Body of pancreas (tissue), 4 donors: Measurements from ENCODE around the gene BCKDHB. TPM values are rescaled to one million over a fixed set of nuclear protein-coding genes. Genes with fewer than 3 reads are reported as not detected.

Experiments used
- ATAC-seq: fragments of 150-250 bp; one replicate; pipeline ENCODE4 v1.9.1; 2016
- DNase-seq, 4 donors: peaks; one replicate each; pipeline ENCODE4 v3.0.0-alpha.2; 2019
- H3K27ac ChIP-seq, 4 donors: fragments of 200-600 bp; sonication (generic); 1 replicate in 3 of 4; 2 replicates in 1 of 4; pipeline versions ENCODE4 v1.5.1 to v1.6.1; 2016 to 2019; ENCODE audit warnings: mild to moderate bottlenecking in 1 of 4, mixed read lengths in 1 of 4, moderate library complexity in 1 of 4
- H3K27me3 ChIP-seq, 2 donors: fragments of 200-600 bp; sonication (generic); one replicate each; pipeline ENCODE4 v1.6.0; 2016; ENCODE audit warnings: mild to moderate bottlenecking in 1 of 2
- H3K36me3 ChIP-seq, 2 donors: fragments of 200-600 bp; sonication (generic); replicated peaks in 1 of 2; 2 replicates each; pipeline ENCODE4 v1.5.1; 2016; ENCODE audit warnings: low read depth in 2 of 2; ENCODE audit not compliant: insufficient read depth in 1 of 2
- H3K4me1 ChIP-seq: fragments of 200-600 bp; sonication (generic); one replicate; pipeline ENCODE4 v1.6.0; 2016
- H3K4me3 ChIP-seq, 2 donors: fragments of 200-600 bp; sonication (generic); 1 replicate in 1 of 2; 2 replicates in 1 of 2; pipeline ENCODE4 v1.5.1; 2016 to 2019
- H3K9me3 ChIP-seq, 3 donors: fragments of 200-600 bp; sonication (generic); 1 replicate in 2 of 3; 2 replicates in 1 of 3; pipeline ENCODE4 v1.5.1; 2016
- CTCF ChIP-seq, 7 experiments: fragments of 450-650 bp in 4 of 7; fragments of 200-600 bp in 3 of 7; sonication (generic) in 3 of 7; IDR thresholded peaks; one replicate each; pipeline ENCODE4 v1.5.1; 2016 to 2019; ENCODE audit warnings: antibody characterized with exemption in 7 of 7
- POLR2A ChIP-seq, 3 donors: fragments of 450-650 bp; IDR thresholded peaks; one replicate each; pipeline ENCODE4 v1.6.1; 2016; ENCODE audit warnings: antibody characterized with exemption in 3 of 3, mild to moderate bottlenecking in 2 of 3
- WGBS, 2 donors: methylation state at CpG; one replicate each; pipeline ENCODE4 v1.1.5; 2017; 5-methylcytosine and 5-hydroxymethylcytosine counted together
- intact Hi-C: fragments of 100-400 bp; cut with DNase I; formaldehyde crosslinking; loops from one replicate; pipeline ENCODE4 v1.15.1; 2023
- total RNA-seq, 2 donors: library from RNA; depleted of rRNA; stranded (reverse); fragments of >200 nt; gene quantifications; one replicate each; pipeline ENCODE4 v1.1.0, GENCODE V29; 2016

Gene BCKDHB
- total RNA-seq, 2 donors from 2014 or later = 11.5 to 14.8 TPM

- Histone ChIP-seq H3K36me3 (no peaks in the 10 kb centered on the region), H3K27ac (no peak overlapping the region), H3K27me3 (no peaks in the 10 kb centered on the region), H3K4me3 (no peak overlapping the region), H3K4me1 (no peaks in the 10 kb centered on the region), H3K9me3 (no peaks in the 10 kb centered on the region)
- DNase-seq (no peak), ATAC-seq (no peak)
- TF ChIP-seq POLR2A (IDR thresholded peaks at IDR 0.05) (no peak), CTCF (IDR thresholded peaks at IDR 0.05) (no peak)
- 94 to 99% methylated on average over 4 of the region's 4 CpGs for WGBS, 2 donors
- intact Hi-C loops = no loop called here
Observed at GRCh38 chr6:80259118-80259517, 152.6 kb downstream of the BCKDHB start.

GRCh38 chr6:80263585-80263984 is 157.1 kb downstream of the BCKDHB start:
- no peaks in the 10 kb centered on the region for H3K27me3 ChIP-seq
- H3K9me3 ChIP-seq = no peaks in the 10 kb centered on the region
- no peaks in the 10 kb centered on the region for H3K4me1 ChIP-seq
- ATAC-seq (no peak), DNase-seq (no peak)
- no peak overlapping the region for H3K27ac ChIP-seq
- TF ChIP-seq POLR2A (IDR thresholded peaks at IDR 0.05) (no peak), CTCF (IDR thresholded peaks at IDR 0.05) (no peak)
- intact Hi-C loops = no loop called here
- 77 to 82% methylated on average over 3 of the region's 3 CpGs for WGBS, 2 donors
- no peak overlapping the region for H3K4me3 ChIP-seq
- no peaks in the 10 kb centered on the region for H3K36me3 ChIP-seq

DNA sequence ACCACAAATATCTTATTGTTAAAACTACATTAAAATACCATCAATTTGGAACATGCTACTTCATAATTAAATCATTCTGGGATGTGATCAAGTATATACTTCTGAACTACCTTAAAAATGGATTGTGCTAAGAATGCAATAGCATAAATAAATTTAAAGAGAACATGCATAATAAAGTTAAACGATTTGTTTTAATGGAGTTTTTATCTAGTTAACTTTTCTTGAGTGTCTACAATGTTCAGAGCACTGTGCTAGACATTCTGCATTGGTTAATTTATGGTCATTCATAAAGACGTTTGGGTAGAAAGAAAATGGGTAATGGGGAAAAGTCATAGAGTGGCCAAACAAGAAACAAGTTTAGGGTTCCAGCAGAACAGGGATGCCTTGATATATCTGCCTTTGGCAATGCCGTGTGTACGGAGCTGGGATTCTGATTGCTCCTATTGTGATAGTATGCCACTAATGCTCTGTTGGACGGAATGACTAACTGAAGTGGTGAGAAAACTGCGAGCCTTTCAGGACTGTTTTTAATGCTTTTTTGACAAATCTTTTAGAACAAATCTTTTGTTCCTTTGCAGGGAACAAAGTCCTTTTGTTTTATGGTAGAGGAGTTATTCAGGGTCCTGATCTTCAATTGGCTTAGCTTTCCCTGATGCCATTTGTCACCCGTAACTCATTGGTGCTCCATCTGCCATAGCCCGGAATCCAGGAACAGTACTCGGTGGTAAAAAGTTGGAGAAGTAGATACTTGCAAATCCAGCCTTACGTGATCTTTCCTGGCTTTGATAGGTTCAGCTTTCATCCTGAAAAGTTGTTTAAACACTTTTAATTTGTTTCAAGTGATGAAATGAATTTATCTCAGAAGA is 162.6 kb downstream of the BCKDHB start:
- Histone ChIP-seq H3K27me3 (no peaks in the 10 kb centered on the region), H3K4me3 (no peak overlapping the region), H3K27ac (no peak overlapping the region), H3K4me1 (no peaks in the 10 kb centered on the region), H3K9me3 (no peaks in the 10 kb centered on the region), H3K36me3 (no peaks in the 10 kb centered on the region)
- TF ChIP-seq CTCF (IDR thresholded peaks at IDR 0.05) = no peak
- no peak for TF ChIP-seq POLR2A (IDR thresholded peaks at IDR 0.05)
- DNase-seq (no peak), ATAC-seq (peak; percentile 42)
- intact Hi-C loops = no loop called here
- 63 to 70% methylated on average over 10 of the region's 10 CpGs for WGBS, 2 donors

DNA sequence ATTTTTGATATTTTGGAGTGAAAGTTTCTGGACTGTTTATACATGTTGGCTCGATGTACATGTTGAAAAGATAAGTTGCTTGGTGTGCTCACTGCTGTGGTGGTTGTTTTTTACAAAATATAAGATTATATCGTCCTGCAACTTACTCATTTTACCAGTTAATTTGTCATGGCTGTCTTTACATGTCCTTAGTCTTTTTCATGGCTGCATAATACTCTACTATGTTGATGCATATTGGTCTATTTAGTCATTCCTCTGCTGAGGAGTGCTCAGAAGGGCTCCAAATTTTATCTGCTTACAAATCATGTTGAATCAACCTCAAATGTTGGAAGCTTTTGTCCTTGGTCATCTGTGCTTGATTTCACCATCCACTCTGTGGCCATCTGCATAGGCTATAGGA is 164.6 kb downstream of the BCKDHB start:
- WGBS, 2 donors = 89 to 93% methylated on average over 2 of the region's 2 CpGs
- ATAC-seq (no peak), DNase-seq (no peak)
- H3K27ac ChIP-seq = no peak overlapping the region
- no peaks in the 10 kb centered on the region for H3K4me1 ChIP-seq
- intact Hi-C loops = no loop called here
- no peaks in the 10 kb centered on the region for H3K9me3 ChIP-seq
- no peaks in the 10 kb centered on the region for H3K36me3 ChIP-seq
- no peak for TF ChIP-seq POLR2A (IDR thresholded peaks at IDR 0.05)
- no peak for TF ChIP-seq CTCF (IDR thresholded peaks at IDR 0.05)
- no peaks in the 10 kb centered on the region for H3K27me3 ChIP-seq
- no peak overlapping the region for H3K4me3 ChIP-seq

DNA sequence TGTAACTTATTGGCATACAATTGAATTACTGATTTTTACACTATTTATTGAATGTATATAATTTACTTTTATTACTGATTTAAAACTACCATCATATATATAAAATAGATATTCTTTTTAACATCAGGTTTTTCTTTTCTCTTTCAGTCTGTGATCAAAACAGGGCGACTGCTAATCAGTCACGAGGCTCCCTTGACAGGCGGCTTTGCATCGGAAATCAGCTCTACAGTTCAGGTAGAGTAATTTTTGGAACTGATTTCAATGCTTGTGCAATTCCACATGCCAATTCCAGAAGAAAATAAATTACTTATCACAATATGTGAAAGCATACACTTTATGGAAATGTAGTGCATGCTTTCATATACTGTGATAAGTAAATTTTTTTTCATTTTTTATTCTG is 166.5 kb downstream of the BCKDHB start:
- no peak for TF ChIP-seq POLR2A (IDR thresholded peaks at IDR 0.05)
- no peak for TF ChIP-seq CTCF (IDR thresholded peaks at IDR 0.05)
- H3K27ac ChIP-seq = no peak overlapping the region
- DNase-seq (peak in 1 of 4 donors; percentile 53), ATAC-seq (no peak)
- intact Hi-C loops = no loop called here
- H3K9me3 ChIP-seq = no peaks in the 10 kb centered on the region
- no peak overlapping the region for H3K4me3 ChIP-seq
- H3K4me1 ChIP-seq = no peaks in the 10 kb centered on the region
- H3K27me3 ChIP-seq = no peaks in the 10 kb centered on the region
- H3K36me3 ChIP-seq = no peaks in the 10 kb centered on the region
- WGBS, 2 donors = 57 to 71% methylated on average over 4 of the region's 4 CpGs
